AG04449 (cell line): ENCODE results near the gene SMARCD3.

ENCODE experiments used
- CTCF ChIA-PET: fragments of 350-600 bp; formaldehyde crosslinking; extraction: SDS; loops from one replicate; lab custom pipeline; 2021; ENCODE audit warnings: antibody characterized with exemption; lab: Yijun Ruan, JAX
- POLR2A ChIA-PET: fragments of 400-600, 350-600 bp; formaldehyde crosslinking; extraction: SDS; loops from one replicate; lab custom pipeline; 2020; ENCODE audit warnings: antibody characterized with exemption, inconsistent platforms; lab: Yijun Ruan, JAX
- DNase-seq: peaks from one replicate; pipeline ENCODE4 v3.0.0-alpha.2; 2010; ENCODE audit warnings: low read depth, low spot score
- H3K4me3 ChIP-seq: 2 replicates; pipeline ENCODE4 v1.5.1; 2011; ENCODE audit warnings: low read depth, mild to moderate bottlenecking, control low read depth, low read length
- CTCF ChIP-seq: IDR thresholded peaks from one replicate; pipeline ENCODE4 v1.5.1; 2011; ENCODE audit warnings: mild to moderate bottlenecking, moderate library complexity, low read length, control low read depth, inconsistent platforms; ENCODE audit not compliant: insufficient read depth; ENCODE audit errors: missing control alignments

Gene SMARCD3

GRCh38 chr7:151212626-151213025 is 35.9 kb downstream of the SMARCD3 start:
- no peak overlapping the region for H3K4me3 ChIP-seq
- no peak for TF ChIP-seq CTCF
- CTCF ChIA-PET, result interaction anchor here (0.8 to 1.1 kb wide), 2 partner anchors 13 to 44 kb away, joined by 3 read pairs; no protein-coding TSS in a partner anchor
- DNase-seq, result no peak
- POLR2A ChIA-PET, result interaction anchor here (2.7 kb wide), 1 partner anchor 14 kb away, joined by 8 read pairs; the partner anchor contains the start of gene ABCF2

GRCh38 chr7:151211155-151211772 is 37.2 kb downstream of the SMARCD3 start:
- ChIA-PET CTCF (no interaction called here), POLR2A (interaction anchor here (2.7 kb wide), 1 partner anchor 16 kb away, joined by 8 read pairs; the partner anchor contains the start of gene ABCF2)
- no peak for DNase-seq
- H3K4me3 ChIP-seq, result no peak overlapping the region
- TF ChIP-seq CTCF, result no peak

- POLR2A ChIA-PET, result interaction anchor here (1.0 kb wide), 1 partner anchor 17 kb away, joined by 3 read pairs; the partner anchor contains the start of gene ABCF2
- no peak for DNase-seq
- H3K4me3 ChIP-seq, result no peak within 1 kb of the TSS
- no peak for TF ChIP-seq CTCF
- CTCF ChIA-PET, result no interaction called here
Observed at GRCh38 chr7:151210087-151210854, 38.2 kb downstream of the SMARCD3 start, which contains the start of gene H2BK1. Gene H2BK1 (minus strand): TSS chr7:151210488. CDS start chr7:151210318, 170 bp downstream.

- no peak for DNase-seq
- H3K4me3 ChIP-seq, result no peak overlapping the region
- TF ChIP-seq CTCF, result no peak
- ChIA-PET POLR2A (interaction anchor here (1.0 kb wide), 1 partner anchor 18 kb away, joined by 3 read pairs; the partner anchor contains the start of gene ABCF2), CTCF (no interaction called here)
Observed at GRCh38 chr7:151209588-151209987, 38.9 kb downstream of the SMARCD3 start.

- POLR2A ChIA-PET, result no interaction called here
- CTCF ChIA-PET, result no interaction called here
- no peak for DNase-seq
- TF ChIP-seq CTCF, result no peak
- H3K4me3 ChIP-seq, result no peak overlapping the region
Observed at GRCh38 chr7:151208253-151208862, 40.1 kb downstream of the SMARCD3 start.
